ENCODE data around the gene ANKRD55.

DNA sequence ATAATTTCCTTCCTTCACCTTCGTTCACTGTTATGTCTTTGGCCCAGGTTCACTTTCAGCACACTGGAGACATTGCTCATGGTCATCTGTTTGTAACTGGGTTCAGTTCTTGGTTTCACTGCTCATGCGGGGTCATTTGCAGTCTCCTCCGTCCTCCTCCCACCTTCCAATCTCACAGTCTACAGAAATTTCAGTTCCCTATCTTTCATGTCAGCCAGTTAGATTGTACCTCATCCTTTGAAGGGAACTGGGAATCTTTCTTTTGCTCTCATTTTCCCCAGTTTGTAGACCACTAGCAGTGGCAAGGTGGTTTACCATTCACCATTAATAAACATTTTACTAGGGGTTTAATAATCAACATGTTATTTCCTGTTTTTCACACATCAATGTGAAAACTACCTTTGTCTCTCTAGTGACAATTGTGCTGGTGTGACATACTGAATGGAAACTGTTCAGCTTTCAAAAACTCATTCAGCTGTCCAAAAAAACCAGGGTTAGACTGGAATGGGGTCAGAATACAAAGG, 137.5 kb downstream of the ANKRD55 start:
- no peak for TF ChIP-seq EP300 (IDR thresholded peaks at IDR 0.05)
- TF ChIP-seq, protein P1, sequence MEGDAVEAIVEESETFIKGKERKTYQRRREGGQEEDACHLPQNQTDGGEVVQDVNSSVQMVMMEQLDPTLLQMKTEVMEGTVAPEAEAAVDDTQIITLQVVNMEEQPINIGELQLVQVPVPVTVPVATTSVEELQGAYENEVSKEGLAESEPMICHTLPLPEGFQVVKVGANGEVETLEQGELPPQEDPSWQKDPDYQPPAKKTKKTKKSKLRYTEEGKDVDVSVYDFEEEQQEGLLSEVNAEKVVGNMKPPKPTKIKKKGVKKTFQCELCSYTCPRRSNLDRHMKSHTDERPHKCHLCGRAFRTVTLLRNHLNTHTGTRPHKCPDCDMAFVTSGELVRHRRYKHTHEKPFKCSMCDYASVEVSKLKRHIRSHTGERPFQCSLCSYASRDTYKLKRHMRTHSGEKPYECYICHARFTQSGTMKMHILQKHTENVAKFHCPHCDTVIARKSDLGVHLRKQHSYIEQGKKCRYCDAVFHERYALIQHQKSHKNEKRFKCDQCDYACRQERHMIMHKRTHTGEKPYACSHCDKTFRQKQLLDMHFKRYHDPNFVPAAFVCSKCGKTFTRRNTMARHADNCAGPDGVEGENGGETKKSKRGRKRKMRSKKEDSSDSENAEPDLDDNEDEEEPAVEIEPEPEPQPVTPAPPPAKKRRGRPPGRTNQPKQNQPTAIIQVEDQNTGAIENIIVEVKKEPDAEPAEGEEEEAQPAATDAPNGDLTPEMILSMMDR (IDR thresholded peaks at IDR 0.05): no peak

Measured in suprapubic skin (tissue), 3 donors.